ENCODE results near the gene NAGLU.

DNA sequence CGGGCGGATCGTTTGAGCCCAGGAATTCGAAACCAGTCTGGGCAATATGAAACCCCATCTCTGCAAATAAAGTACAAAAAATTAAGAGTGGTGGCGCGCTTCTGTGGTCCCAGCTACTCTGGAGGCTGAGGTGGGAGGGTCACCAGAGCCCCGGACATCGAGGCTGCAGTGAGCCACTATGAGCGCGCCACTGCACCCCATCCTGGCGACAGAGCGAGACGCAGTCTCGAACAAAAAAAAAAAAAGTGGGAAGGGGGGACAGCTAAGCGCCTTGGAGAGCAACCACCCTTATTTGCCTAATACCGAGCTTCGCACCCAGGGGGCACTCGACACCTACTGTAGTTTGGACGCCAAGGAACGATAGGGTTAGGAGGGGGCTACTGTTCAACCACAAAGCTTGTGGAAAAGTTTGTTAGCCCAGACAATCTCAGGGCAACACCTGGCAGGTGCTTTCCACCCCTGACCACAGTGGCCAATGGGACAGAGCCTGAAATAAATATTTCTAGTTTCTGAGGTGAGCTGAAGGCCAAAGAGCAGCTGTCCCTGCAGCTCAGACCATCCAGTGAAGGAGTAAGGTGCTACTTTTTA, 42.3 kb downstream of the NAGLU start:
- TF ChIP-seq POLR2A (IDR thresholded peaks at IDR 0.05; ENCODE audit: low read length) (no peak), GATA1 (IDR thresholded peaks at IDR 0.05; ENCODE audit: low read depth, low read length) (no peak)
